DOHH2 (cell line): ENCODE results near the gene GRM3.

Experiments used
- CTCF ChIP-seq: fragments of 200-600 bp; sonication (generic); IDR thresholded peaks from one replicate; pipeline ENCODE4 v1.5.1; 2014; ENCODE audit warnings: antibody characterized with exemption, mild to moderate bottlenecking, low read depth, low read length; ENCODE audit not compliant: poor library complexity, severe bottlenecking
- EZH2phosphoT487 ChIP-seq: fragments of 200-600 bp; sonication (generic); IDR thresholded peaks from 2 replicates; pipeline ENCODE4 v1.6.1; 2017; ENCODE audit warnings: borderline replicate concordance, mild to moderate bottlenecking, antibody characterized with exemption, low read length, moderate library complexity, mixed read lengths

DNA sequence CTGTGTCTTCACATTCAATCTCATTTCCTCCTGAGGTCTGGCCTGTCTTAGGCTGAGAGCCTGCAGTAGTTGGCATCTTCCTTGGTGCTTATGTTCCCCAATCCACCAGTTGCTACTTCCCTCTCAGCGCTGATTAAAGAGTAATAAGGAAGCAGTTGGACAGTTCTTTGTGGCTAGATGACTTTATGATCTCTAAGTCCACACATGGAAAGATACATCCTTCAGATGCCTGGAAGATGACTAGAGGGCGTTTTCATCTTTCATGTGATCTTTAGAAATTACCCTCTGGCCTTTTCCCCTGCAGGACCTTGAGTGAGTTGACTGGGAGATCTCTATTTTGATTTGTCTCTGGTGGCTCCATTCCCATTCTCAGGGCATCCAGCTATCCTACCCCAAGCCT lies 204.5 kb downstream of the GRM3 start:
- TF ChIP-seq CTCF (no peak), EZH2phosphoT487 (no peak)
